HL-60 (cell line): ENCODE data around the gene UBN1.

Experiments used
- DNase-seq, 2 experiments: peaks; one replicate each; pipeline ENCODE4 v3.0.0-alpha.2; 2010 to 2020; ENCODE audit warnings: low read depth in 1 of 2, low spot score in 1 of 2
- H3K27ac ChIP-seq: fragments of 250-450 bp; sonication (Bioruptor Pico); replicated peaks from 2 replicates; pipeline ENCODE4 v1.5.1; 2020; ENCODE audit warnings: mild to moderate bottlenecking, moderate library complexity
- H3K27me3 ChIP-seq: fragments of 250-450 bp; sonication (Bioruptor Pico); 2 replicates; pipeline ENCODE4 v1.5.1; 2021; ENCODE audit warnings: mild to moderate bottlenecking, moderate library complexity; ENCODE audit not compliant: insufficient read depth, poor library complexity, severe bottlenecking
- H3K4me3 ChIP-seq: replicated peaks from 2 replicates; pipeline ENCODE4 v1.5.1; 2011; ENCODE audit warnings: mild to moderate bottlenecking, control low read depth, low read length; ENCODE audit not compliant: insufficient read depth
- CTCF ChIP-seq: IDR thresholded peaks from one replicate; pipeline ENCODE4 v1.5.1; 2011; ENCODE audit warnings: low read length, control low read depth, inconsistent platforms; ENCODE audit not compliant: insufficient read depth
- GABPA ChIP-seq: IDR thresholded peaks from 2 replicates; pipeline ENCODE4 v1.6.1; 2012; ENCODE audit warnings: low read depth
- POLR2AphosphoS5 ChIP-seq: IDR thresholded peaks from 2 replicates; pipeline ENCODE4 v1.6.1; 2012; ENCODE audit warnings: low read depth
- REST ChIP-seq: IDR thresholded peaks from 2 replicates; pipeline ENCODE4 v1.6.1; 2012; ENCODE audit warnings: low read depth; ENCODE audit not compliant: insufficient replicate concordance
- SPI1 ChIP-seq: IDR thresholded peaks from 2 replicates; pipeline ENCODE4 v1.6.1; 2012; ENCODE audit warnings: low read depth, mild to moderate bottlenecking, borderline replicate concordance

UBN1 gene

GRCh38 chr16:4902038-4902437 is 54.8 kb downstream of the UBN1 start:
- no peak overlapping the region for H3K4me3 ChIP-seq
- H3K27ac ChIP-seq, result no peak overlapping the region
- no peak for TF ChIP-seq GABPA
- no peak for TF ChIP-seq POLR2AphosphoS5
- no peak for TF ChIP-seq SPI1
- TF ChIP-seq REST, result no peak
- no peak for TF ChIP-seq CTCF
- no peak for DNase-seq
- no peaks in the 10 kb centered on the region for H3K27me3 ChIP-seq

GRCh38 chr16:4904108-4904941 is 57.0 kb downstream of the UBN1 start:
- H3K27me3 ChIP-seq, result no peaks in the 10 kb centered on the region
- H3K4me3 ChIP-seq, result no peak overlapping the region
- H3K27ac ChIP-seq, result no peak overlapping the region
- TF ChIP-seq SPI1 (no peak), CTCF (no peak), GABPA (no peak), REST (no peak), POLR2AphosphoS5 (no peak)
- no peak for DNase-seq

- TF ChIP-seq GABPA (no peak), POLR2AphosphoS5 (no peak), SPI1 (no peak), REST (no peak), CTCF (no peak)
- Histone ChIP-seq H3K27ac (no peak overlapping the region), H3K4me3 (no peak overlapping the region), H3K27me3 (no peaks in the 10 kb centered on the region)
- no peak for DNase-seq
Measured at GRCh38 chr16:4904942-4905615, 57.8 kb downstream of the UBN1 start.
